RPMI8226 (cell line): Measurements from ENCODE around the gene OPN3.
A peak's percentile ranks its signal among the peaks of the same experiment; 100 is the strongest.

Source experiments
- DNase-seq: peaks from one replicate; pipeline ENCODE4 v3.0.0-alpha.2; 2015

The OPN3 gene

DNA sequence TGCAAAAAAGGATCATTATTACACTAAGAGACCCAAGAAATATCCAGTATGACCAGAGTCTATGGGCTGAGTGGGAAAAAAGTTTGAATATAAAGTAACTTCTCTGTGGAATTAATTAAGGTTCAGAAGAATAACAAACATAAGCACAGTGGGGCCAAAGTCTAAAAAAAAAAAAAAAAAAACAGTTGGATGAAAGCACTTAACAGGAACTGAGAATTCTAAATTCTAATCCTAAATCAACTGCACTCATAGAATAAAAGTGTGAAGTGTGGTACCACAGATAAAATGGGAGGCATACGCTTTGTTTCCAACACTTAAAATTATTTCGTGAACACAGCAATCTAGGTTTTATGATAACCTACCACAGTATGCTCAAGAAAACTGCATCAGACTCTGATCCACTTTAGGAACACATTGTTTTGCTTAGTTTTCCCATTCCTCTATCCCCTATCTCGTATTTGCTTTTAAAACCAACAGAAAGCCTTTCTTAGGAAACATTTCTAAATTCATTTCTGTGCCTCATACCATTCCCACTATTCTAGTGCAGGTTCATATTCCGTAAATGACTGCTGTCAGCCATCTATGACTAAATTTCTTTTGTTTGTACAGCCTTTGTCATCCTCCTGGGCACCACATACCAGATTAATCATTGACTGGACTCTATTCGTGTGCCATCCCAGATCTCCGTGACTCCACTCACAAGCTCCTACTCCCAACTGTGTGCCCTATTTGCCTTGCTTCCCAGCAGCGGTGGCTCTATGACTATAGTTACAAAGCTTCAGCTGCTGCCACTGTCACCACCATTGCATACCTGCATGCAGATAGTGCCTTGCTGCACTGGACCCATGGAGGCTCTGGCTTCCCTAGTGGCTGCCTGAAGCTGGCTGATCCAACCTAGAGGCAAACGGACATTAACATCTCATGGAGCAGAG, 24.9 kb downstream of the OPN3 start:
- no peak for DNase-seq

DNA sequence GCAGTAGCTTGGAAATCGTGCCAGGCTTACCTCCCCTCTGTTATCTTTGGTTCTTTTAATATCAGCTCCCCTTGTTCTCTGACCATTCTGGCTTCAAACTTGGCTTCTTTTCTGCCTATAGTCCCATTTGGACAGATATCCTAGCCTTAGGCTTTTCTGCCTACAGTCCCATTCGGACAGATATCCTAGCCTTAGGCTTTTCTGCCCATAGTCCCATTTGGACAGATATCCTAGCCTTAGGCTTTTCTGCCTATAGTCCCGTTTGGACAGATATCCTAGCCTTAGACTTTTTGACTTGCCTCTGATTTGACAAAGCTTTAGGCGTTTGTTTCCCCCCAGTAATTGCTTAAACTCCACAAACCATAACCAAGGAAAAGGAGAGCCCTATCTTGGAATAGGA, 25.6 kb downstream of the OPN3 start:
- no peak for DNase-seq

DNA sequence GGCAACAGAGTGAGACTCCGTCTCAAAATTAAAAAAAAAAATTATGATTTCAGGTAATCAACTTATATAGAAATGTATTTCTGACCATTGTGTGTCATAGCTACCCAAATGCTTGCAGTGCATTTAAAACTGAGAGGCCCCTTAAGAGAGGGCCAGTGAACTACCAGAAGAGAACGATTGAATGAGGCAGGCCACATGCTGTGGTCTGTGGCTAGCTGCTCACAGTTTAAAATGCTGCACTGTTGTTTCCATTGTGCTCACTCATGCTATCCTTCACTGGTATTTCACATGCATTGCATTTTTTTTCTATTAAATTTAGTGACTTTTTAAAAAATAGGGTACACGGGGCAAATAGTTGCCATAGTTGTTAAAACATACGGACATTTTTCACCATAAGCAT, 26.0 kb downstream of the OPN3 start:
- DNase-seq: no peak

DNA sequence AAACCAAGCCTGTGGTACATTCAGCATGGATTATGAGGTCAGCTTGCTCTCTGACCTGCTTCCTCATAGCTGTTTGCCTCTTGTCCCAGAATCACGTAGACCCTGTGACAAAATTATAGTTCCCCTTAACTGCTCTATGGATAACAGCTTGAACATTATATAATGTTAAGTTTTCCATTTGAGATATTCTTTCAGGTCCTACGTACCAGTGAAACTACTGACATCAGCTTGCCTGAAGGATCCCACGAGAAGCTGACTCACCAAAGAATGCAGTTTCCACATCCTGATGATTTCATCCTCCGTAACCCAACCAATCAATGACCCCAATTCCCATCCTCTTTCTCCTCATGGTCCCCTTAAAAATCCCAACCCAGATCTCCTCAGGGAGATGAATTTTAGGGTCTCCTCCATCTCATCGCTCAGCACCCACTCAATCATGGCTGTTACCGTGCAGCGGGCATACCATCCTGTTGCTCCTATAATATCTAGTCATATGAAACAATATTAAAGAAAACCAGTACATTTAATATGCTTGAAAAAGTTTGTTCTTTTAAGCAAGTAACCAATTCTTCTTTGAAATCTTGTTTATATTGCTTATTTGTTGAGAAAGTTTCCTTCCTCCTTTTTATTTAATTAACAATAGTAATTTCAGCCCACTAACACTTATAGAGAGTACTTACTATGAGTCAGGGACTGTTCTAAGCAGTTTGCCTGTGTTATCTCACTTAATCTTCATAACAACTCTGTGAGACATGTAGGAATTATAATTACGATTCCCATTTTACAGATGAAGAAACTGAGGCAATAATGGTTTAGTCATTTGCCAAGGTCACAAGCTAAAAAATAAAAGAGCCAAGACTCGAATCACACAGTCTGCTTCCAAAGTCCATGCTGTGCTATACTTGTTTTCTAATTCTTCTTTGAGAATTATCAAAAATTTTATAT, 27.4 kb downstream of the OPN3 start:
- DNase-seq: no peak

DNA sequence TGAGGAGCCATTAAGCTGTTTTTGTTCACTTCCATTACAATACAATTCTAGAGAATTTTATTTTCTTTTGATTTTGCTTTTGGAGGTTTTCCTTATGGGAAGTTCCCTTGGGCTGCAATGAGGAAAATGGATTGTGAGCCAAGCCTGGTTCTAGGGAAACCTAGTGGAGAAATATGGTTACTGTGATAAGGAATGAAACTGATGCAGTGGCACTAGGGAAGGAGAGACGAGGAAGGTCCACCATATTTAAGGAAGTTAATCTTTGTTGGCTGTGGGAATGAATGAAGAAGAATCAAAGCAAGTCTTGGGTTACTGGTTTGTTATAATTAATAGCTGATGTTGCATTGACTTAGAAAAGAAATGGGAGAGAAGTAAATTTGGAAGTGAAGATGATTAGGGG, 28.4 kb downstream of the OPN3 start:
- DNase-seq: no peak

DNA sequence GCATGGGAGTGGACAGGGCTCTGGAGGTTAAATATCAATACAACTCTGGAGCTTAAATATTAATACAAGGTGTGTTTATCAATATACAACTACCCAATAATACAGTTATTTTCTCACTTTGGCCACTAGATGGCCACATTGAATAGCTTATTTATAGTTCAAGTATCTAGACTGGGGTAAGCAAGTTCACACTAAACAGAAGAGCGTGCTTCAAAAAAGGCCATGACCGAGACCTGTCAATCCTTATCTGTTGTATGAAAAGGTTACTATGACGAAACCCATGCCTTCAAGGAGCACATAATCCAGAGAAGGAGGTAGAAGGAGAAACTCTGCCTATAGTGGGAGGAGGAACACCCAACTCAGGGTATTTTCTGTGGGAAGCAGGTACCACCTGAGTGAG, 29.1 kb downstream of the OPN3 start:
- DNase-seq: peak; percentile 73

DNA sequence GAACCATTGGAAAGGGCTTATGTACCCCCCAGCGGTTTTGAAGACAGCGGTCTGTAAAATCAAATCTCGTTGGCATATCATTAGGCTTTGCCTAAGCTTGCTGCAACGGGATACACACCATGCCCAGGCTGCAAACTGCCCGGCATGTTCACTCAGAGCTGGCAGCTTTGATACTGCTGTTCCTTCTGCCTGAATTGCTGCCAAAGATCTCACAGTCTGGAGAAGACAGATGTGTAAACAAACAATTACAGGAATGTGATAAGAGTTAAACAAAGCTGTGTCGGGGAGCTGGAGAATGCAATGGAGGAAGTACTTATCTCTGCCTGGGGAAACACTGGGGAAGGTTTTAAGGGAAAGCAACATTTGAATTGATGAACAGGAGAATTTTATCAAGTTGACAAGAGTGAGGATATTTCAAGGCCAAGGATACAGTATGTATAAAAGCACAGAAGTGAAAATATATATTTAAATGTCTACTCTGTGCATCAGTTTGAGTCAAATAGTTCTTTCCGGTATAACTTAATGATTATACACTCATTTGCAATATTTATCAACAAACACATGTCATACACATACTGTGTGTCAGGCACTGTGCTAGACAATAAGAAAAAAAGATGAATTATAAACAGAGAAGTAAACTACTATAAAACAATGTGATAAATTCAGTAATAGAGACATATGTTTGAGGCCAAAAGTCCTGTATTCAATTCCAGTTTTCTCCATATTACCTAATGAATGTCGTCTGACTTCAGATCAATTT, 29.9 kb downstream of the OPN3 start:
- DNase-seq: no peak

DNA sequence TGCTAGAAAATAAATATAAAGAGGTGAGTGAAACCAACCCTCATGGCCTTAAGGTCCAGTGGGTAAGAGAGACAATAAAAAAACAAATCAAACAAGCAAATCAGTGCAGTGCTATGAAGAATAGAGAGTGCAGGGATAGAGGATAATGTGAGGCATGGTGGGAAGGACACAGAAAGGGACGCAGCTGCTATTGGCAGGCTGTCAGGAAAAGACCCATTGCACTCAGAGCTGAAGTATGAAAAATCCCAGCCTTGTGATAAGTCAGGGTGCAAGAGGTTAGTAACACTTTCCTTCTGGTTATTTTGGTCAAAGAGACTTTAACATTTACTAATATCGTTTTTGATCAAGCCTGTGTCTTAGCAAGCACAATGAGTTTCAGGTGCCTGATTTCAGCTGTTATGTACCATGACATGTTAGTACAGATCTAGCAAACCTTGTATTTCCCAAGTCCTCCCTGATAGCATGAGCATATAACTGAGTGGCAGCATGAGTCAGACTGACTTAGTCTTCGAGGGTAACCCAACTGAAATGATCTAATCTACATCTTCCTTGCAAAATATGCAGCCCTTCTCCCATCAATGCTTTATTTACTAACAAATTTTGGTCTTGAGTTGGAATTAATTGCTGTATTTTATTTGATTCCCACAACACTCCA, 31.7 kb downstream of the OPN3 start:
- DNase-seq: no peak

DNA sequence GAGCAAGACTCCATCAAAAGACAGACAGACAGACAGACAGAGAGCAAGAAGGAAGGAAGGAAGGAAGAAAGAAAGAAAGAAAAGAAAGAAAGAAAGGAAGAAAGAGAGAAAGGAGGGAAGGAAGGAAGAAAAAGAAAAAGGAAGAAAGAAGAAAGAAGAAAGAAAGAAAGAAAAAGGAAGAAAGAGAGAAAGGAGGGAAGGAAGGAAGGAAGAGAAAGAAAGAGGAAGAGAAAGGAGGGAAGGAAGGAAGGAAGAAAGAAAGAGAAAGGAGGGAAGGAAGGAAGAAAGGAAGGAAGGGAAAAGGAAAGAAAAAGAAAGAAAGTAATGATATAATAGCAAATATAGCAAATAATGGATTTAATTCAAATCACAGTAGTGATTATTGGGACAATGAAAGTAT, 32.7 kb downstream of the OPN3 start:
- DNase-seq: no peak

DNA sequence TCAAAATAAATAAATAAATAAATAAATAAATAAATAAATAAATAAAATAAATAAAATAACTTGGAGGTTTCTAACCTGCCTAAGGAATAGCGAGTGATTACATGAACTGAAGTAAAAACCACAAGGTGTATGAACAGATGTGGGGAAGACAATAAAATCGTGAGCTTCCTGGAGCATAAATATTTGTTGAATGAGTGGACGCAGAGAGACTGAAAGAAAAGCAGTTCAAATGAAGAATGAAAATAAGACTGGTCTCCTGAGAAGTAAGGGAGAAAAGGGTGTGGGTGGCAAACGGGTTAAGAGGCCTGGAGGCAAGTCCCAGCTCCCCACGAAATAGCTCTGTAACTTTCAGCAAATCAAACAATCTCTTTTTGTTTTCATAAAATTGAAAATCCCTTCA, 33.6 kb downstream of the OPN3 start:
- no peak for DNase-seq

DNA sequence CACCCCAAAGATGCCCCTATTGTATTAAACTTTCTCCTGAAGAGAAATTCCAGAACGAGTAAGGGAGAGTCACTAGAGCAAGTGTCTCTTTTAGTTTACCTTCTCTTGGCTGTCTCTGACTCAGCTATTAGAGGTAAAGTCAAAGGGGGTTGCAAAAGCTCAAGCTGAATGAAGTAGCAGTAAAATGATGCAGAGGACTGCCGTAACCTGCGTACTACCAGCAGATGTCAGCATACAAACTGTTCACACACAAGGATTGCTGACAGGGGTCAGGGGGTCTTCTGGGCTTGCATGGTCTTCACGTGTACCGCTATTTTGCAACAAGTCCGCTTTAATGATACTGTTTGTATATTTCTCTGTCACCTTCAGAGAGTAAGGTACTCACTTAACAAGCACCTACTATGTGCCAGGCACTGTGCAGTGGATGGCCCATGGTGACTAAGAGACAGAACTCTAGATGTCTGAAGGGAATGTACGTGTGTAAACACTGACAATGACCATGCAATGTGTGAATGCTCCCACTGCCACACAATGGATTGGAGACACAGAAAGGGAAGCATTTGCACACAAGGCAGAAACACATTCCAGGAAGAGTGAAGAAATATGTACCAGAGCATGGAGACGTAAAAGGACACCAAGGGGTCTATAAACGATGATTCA, 34.9 kb downstream of the OPN3 start:
- DNase-seq: no peak

DNA sequence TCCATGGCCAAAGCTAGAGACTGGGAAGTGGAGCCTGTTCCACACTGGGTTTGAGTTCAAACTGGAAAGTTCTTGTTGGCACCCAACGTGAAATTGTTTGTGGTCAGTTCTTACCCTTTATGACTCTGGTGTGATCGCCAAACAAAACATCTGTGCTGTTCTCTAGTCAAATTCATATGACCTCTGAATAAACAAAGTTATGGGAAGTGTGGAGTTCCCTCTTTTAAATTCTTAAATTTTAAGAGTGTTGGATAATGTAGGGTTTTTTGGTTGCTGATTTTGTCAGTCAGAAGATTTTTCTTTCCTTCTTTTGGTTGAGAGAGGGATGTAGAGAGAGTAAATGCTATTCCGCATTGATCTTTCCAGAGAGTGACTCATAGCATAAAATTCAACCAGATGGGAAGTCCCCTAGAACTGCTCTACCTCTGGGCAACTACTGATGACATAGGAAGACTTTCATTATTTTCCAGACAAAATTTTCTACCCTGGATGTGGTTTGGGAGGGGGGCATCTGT, 36.4 kb downstream of the OPN3 start:
- DNase-seq: no peak

DNA sequence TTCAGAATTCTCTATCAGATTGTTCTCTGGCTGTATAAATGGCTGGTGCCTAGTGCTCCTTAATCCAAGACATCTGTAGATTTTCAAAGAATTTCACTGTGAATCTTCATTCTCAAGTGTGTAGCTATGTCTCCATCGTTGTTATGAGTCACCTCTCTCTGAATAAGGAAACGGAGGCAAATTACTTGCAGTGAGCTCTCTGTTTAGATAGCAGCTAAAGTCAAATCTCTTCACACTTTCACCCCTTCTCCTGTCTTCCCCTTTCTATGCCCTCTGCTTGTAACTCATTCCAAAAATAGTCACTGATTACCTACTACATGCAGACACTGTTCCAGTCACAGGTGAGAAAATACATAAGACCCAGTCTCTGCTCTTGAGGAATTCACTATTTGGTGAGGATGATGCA, 39.7 kb downstream of the OPN3 start:
- no peak for DNase-seq

DNA sequence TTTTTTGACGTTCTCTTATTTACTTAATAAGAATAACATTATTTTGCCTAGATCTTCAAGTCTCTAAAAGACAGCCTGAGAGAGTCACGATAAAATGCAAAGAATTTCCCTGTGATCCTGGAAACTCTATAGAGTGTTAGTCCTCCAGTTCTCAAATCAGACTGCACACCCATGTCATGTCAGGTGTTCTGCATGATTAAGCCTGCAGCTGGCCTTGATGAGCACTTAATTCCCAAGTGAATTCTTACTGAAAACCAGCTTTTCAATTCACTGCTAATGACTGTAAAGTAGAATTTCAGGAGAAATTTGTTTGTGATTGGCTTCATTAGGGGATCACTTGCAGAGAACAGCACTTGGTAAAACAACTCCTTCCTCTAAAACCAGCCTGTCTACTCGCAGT, 41.9 kb downstream of the OPN3 start:
- DNase-seq: no peak

DNA sequence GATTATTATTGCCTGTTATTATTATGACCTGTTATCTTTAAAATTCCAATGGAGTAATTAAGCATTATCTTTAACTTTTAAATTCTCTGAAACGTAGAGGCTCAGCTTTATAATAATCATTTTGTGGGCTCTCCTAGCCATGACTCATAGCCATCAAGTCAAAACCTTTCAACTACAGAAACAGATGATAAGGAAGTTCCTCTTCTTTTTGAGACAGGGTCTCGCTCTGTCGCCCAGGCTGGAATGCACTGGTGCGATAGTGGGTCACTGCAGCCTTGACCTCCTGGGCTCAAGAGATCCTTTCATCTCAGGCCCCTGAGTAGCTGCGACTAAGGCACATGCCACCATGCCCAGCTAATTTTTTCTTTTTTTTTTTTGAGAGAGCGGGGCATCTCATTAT, 43.5 kb downstream of the OPN3 start:
- no peak for DNase-seq

DNA sequence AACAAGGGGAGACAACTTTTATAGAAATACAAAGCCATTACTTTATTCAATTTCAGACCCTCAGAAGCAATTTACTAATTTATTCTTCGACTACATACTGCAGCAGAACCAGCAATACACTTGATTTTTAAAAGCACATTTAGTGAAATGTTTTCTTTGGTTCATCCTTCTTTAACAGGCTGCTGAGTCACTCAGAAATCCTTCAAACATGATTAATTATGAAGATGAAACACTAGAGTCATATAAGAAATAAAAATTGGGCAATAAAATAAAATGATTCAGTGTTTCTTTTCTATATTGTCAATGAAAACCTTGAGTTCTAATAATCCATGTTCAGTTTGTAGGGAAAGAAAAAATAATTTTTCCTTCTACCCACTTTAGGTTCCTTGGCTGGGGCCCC, 47.0 kb downstream of the OPN3 start:
- DNase-seq: no peak

DNA sequence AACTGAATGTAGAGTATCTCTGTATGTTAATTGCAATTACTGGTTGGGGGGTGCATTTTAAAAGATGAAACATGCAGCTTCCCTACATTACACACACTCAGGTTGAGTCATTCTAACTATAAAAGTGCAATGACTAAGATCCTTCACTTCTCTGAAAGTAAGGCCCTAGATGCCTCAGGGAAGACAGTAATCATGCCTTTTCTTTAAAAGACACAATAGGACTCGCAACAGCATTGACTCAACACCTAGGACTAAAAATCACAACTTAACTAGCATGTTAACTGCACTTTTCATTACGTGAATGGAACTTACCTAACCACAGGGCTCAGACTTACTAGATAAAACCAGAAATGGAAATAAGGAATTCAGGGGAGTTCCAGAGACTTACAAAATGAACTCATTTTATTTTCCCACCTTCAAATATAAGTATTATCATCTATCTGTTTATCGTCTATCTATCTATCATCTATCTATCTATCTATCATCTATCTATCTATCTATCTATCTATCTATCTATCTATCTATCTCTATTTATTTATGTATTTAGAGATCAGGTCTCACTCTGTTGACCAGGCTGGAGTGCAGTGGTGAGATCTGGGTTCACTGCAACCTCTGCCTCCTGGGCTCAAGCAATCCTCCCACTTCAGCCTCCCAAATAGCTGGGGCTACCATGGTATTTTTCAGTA, 47.8 kb downstream of the OPN3 start:
- no peak for DNase-seq

DNA sequence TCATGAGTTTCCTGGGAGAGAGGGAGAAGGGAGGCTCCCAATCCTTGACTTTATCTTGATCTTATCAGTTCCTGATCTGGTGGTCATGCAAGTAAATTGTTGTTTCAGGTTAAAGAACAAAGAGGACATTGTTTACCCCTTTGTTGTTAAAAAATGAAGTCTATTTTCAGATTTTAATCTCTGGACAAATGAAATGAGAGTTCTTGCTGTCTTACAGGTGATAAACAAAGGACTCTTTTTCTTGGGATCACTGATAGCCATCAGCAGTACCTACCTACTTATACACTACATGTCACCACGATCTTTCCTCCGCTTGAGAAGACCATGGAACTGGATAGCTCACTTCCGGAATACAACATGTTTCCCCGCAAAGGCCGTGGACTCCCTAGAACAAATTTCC, 48.4 kb downstream of the OPN3 start:
- no peak for DNase-seq

DNA sequence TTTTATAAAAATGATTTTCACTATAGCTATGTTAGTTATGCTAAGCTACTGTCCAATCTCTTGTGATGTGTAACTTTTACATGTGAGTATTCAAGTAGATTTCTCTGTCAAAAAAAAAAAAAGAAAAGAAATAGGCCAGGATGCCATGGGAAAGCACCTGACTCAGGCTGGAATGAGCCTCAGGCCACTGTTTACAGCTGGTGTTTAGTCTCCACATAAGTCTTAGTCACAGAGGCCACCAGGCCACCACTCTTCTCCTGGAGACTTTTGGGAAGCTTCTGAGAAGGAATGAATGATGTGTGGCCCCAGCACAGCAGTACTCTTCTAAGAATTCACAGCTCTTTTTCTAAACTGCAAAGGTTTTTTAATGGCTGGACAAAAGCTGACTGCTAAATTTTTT, 48.9 kb downstream of the OPN3 start:
- no peak for DNase-seq

DNA sequence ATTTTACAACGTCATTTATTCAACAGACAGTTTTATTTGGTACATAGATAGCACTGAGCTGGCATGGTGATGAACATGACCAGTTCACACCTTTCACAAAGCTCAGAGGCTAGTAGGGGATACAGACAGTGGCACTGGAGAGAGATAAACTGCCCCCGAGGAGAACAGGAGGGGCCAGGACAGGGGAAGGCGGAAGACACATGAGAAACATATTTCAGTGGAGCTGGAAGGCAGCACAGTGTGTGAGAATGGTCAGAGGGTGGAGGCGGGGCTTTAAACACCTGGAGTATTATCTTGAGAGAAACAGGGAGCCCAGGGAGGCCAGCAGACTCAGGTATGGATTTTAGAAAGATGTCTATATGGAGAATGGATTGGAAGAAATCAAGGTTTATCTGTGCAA, 49.5 kb downstream of the OPN3 start:
- DNase-seq: no peak

DNA sequence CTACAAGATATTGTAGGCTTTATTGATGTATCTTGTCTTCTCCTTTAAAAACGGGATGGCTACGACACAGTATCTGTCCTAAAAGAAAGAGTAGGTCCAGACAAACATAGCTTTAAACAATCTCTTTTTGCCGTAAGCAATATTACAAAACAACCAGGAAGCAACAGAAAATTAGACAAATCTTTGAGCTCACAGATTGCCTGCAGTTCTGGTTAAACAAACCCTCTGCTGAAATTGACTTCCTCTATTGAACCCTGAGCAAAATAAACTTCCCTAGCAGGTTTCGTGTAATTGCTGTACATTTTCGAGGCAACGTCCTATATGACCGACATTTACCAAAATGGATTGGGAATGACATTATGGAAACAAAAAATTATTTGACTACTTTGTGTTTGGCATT, 50.6 kb downstream of the OPN3 start:
- DNase-seq: no peak
